Testis (tissue), 2 donors: ENCODE measurements around the gene KLK3.

ENCODE experiments used
- CTCF ChIP-seq, 3 experiments: fragments of 450-650 bp in 2 of 3; fragments of 200-600 bp in 1 of 3; sonication (generic) in 1 of 3; IDR thresholded peaks; one replicate each; pipeline ENCODE4 v1.5.1; 2016 to 2019; ENCODE audit warnings: antibody characterized with exemption in 3 of 3, mild to moderate bottlenecking in 2 of 3, moderate library complexity in 1 of 3
- POLR2A ChIP-seq: fragments of 450-650 bp; IDR thresholded peaks from one replicate; pipeline ENCODE4 v1.6.1; 2017; ENCODE audit warnings: antibody characterized with exemption, mild to moderate bottlenecking, moderate library complexity

- TF ChIP-seq CTCF (IDR thresholded peaks at IDR 0.05): no peak
- TF ChIP-seq POLR2A: no peak
Observed at GRCh38 chr19:50836543-50837195, 18.0 kb upstream of the KLK3 start.
